Mesenchymal stem cell (in vitro differentiated cells and primary cell): ENCODE measurements around the gene SDC1.

Experiments used
- DNase-seq: peaks from one replicate; pipeline ENCODE4 v3.0.0-alpha.2; 2013
- H2AFZ ChIP-seq: one replicate; pipeline ENCODE4 v1.6.1; 2013; ENCODE audit warnings: low read depth, mild to moderate bottlenecking, control low read depth, inconsistent platforms, low read length, moderate library complexity
- H2AK5ac ChIP-seq: 2 replicates; pipeline ENCODE4 v1.6.1; 2013; ENCODE audit warnings: low read length, moderate library complexity, mild to moderate bottlenecking, inconsistent platforms; ENCODE audit not compliant: severe bottlenecking
- H2BK120ac ChIP-seq: one replicate; pipeline ENCODE4 v1.6.1; 2013; ENCODE audit warnings: low read depth, mild to moderate bottlenecking, inconsistent platforms, low read length, moderate library complexity
- H2BK12ac ChIP-seq, 2 experiments: one replicate each; pipeline ENCODE4 v1.6.1; 2013; ENCODE audit warnings: inconsistent platforms in 2 of 2, low read length in 2 of 2, mild to moderate bottlenecking in 2 of 2, moderate library complexity in 2 of 2, control low read depth in 1 of 2
- H2BK15ac ChIP-seq: one replicate; pipeline ENCODE4 v1.6.1; 2013; ENCODE audit warnings: mild to moderate bottlenecking, low read depth, inconsistent platforms; ENCODE audit not compliant: poor library complexity, severe bottlenecking
- H2BK5ac ChIP-seq: 2 replicates; pipeline ENCODE4 v1.6.1; 2013; ENCODE audit warnings: low read depth, mild to moderate bottlenecking, low read length, control low read depth, inconsistent platforms; ENCODE audit not compliant: poor library complexity, severe bottlenecking
- H3K14ac ChIP-seq, 2 experiments: one replicate each; pipeline ENCODE4 v1.6.1; 2013; ENCODE audit warnings: inconsistent platforms in 2 of 2, low read length in 2 of 2, control low read depth in 1 of 2, mild to moderate bottlenecking in 1 of 2, moderate library complexity in 1 of 2
- H3K18ac ChIP-seq, 2 experiments: one replicate each; pipeline ENCODE4 v1.6.1; 2013; ENCODE audit warnings: inconsistent platforms in 2 of 2, low read length in 2 of 2, control low read depth in 1 of 2, low read depth in 1 of 2, mild to moderate bottlenecking in 1 of 2
- H3K23ac ChIP-seq, 2 experiments: one replicate each; pipeline ENCODE4 v1.6.1; 2013; ENCODE audit warnings: inconsistent platforms in 2 of 2, low read length in 2 of 2, mild to moderate bottlenecking in 2 of 2, moderate library complexity in 2 of 2, control low read depth in 1 of 2
- H3K27ac ChIP-seq: 2 replicates; pipeline ENCODE4 v1.5.1; 2013; ENCODE audit warnings: mild to moderate bottlenecking, moderate library complexity, low read length, control low read depth, inconsistent platforms; ENCODE audit not compliant: poor library complexity, severe bottlenecking
- H3K27me3 ChIP-seq, 2 experiments: 2 replicates each; pipeline versions ENCODE4 v1.6.1 to v1.7.0; 2013; ENCODE audit warnings: low read length in 2 of 2, mild to moderate bottlenecking in 2 of 2, moderate library complexity in 2 of 2, control low read depth in 1 of 2, inconsistent platforms in 1 of 2; ENCODE audit not compliant: control insufficient read depth in 1 of 2, insufficient read depth in 1 of 2
- H3K36me3 ChIP-seq, 2 experiments: 2 replicates each; pipeline versions ENCODE4 v1.6.1 to v1.7.0; 2013; ENCODE audit warnings: low read length in 2 of 2, control low read depth in 1 of 2, inconsistent platforms in 1 of 2, low read depth in 1 of 2, mild to moderate bottlenecking in 1 of 2; ENCODE audit not compliant: insufficient read depth in 2 of 2, control insufficient read depth in 1 of 2
- H3K4ac ChIP-seq, 2 experiments: one replicate each; pipeline ENCODE4 v1.6.1; 2013; ENCODE audit warnings: inconsistent platforms in 2 of 2, low read length in 2 of 2, mild to moderate bottlenecking in 2 of 2, moderate library complexity in 2 of 2, control low read depth in 1 of 2, low read depth in 1 of 2
- H3K4me1 ChIP-seq: 2 replicates; pipeline ENCODE4 v1.6.1; 2013; ENCODE audit warnings: low read depth, low read length, control low read depth; ENCODE audit not compliant: control insufficient read depth, insufficient read depth
- H3K4me2 ChIP-seq: 2 replicates; pipeline ENCODE4 v1.6.1; 2013; ENCODE audit warnings: low read length, mild to moderate bottlenecking, inconsistent platforms; ENCODE audit not compliant: poor library complexity, severe bottlenecking
- H3K4me3 ChIP-seq, 2 experiments: 2 replicates each; pipeline versions ENCODE4 v1.5.1 to v1.7.0; 2013; ENCODE audit warnings: low read length in 2 of 2, mild to moderate bottlenecking in 2 of 2, control low read depth in 1 of 2, low read depth in 1 of 2; ENCODE audit not compliant: insufficient read depth in 1 of 2
- H3K79me1 ChIP-seq: replicated peaks from 2 replicates; pipeline ENCODE4 v1.6.1; 2013; ENCODE audit warnings: mild to moderate bottlenecking, control low read depth, low read length, inconsistent platforms; ENCODE audit not compliant: poor library complexity, severe bottlenecking
- H3K9ac ChIP-seq: 2 replicates; pipeline ENCODE4 v1.7.0; 2013; ENCODE audit warnings: mild to moderate bottlenecking, low read length, moderate library complexity
- H3K9me3 ChIP-seq: 2 replicates; pipeline ENCODE4 v1.7.0; 2013; ENCODE audit warnings: mild to moderate bottlenecking, low read length; ENCODE audit not compliant: control insufficient read depth
- H4K8ac ChIP-seq: one replicate; pipeline ENCODE4 v1.6.1; 2013; ENCODE audit warnings: inconsistent platforms, mild to moderate bottlenecking, low read length, moderate library complexity
- H4K91ac ChIP-seq: one replicate; pipeline ENCODE4 v1.6.1; 2013; ENCODE audit warnings: mild to moderate bottlenecking, low read length, inconsistent platforms
- WGBS: methylation state at CpG from one replicate; pipeline ENCODE4 v1.1.7; 2013; ENCODE audit warnings: mixed read lengths; 5-methylcytosine and 5-hydroxymethylcytosine counted together

SDC1 gene

GRCh38 chr2:20179755-20180594 lies 45.0 kb downstream of the SDC1 start:
- no peak for DNase-seq
- Histone ChIP-seq H3K9ac (no peak overlapping the region), H3K4me3 (no peak overlapping the region), H3K27me3 (no peaks in the 10 kb centered on the region), H3K4ac (no peak overlapping the region), H2BK5ac (no peak overlapping the region), H3K79me1 (peaks cover 3% of the 10 kb centered on the region), H3K9me3 (no peaks in the 10 kb centered on the region), H3K27ac (no peak overlapping the region), H3K23ac (no peak overlapping the region), H3K36me3 (no peaks in the 10 kb centered on the region), H4K8ac (no peak overlapping the region), H2AK5ac (peak overlapping the region; percentile 57), H3K14ac (no peak overlapping the region), H4K91ac (peak overlapping the region; percentile 15), H3K18ac (no peak overlapping the region), H3K4me1 (peaks cover 41% of the 10 kb centered on the region), H2BK15ac (no peak overlapping the region), H3K4me2 (peak overlapping the region; percentile 8), H2BK120ac (no peak overlapping the region), H2AFZ (no peak overlapping the region), H2BK12ac (no peak overlapping the region)
- WGBS, result 91% methylated on average over 25 of the region's 25 CpGs

GRCh38 chr2:20179466-20179754 lies 45.5 kb downstream of the SDC1 start:
- Histone ChIP-seq H3K36me3 (no peaks in the 10 kb centered on the region), H3K14ac (no peak overlapping the region), H3K4ac (no peak overlapping the region), H3K4me3 (no peak overlapping the region), H3K27ac (no peak overlapping the region), H3K23ac (no peak overlapping the region), H3K79me1 (peaks cover 3% of the 10 kb centered on the region), H2BK120ac (no peak overlapping the region), H3K18ac (no peak overlapping the region), H3K9ac (no peak overlapping the region), H2BK12ac (no peak overlapping the region), H2BK15ac (no peak overlapping the region), H2BK5ac (no peak overlapping the region), H3K4me1 (peaks cover 36% of the 10 kb centered on the region), H2AK5ac (peak overlapping the region; percentile 14), H3K9me3 (no peaks in the 10 kb centered on the region), H4K8ac (no peak overlapping the region), H2AFZ (no peak overlapping the region), H3K4me2 (peak overlapping the region; percentile 8), H4K91ac (no peak overlapping the region), H3K27me3 (no peaks in the 10 kb centered on the region)
- DNase-seq, result no peak
- 95% methylated on average over 3 of the region's 3 CpGs for WGBS

- H3K27me3 ChIP-seq, result no peaks in the 10 kb centered on the region
- H3K79me1 ChIP-seq, result peaks cover 3% of the 10 kb centered on the region
- 91% methylated on average over 10 of the region's 10 CpGs for WGBS
- no peak overlapping the region for H2BK15ac ChIP-seq
- H3K14ac ChIP-seq, result no peak overlapping the region
- H3K23ac ChIP-seq, result no peak overlapping the region
- peak overlapping the region; percentile 14 for H2AK5ac ChIP-seq
- no peak overlapping the region for H3K4me2 ChIP-seq
- H3K4me1 ChIP-seq, result peaks cover 30% of the 10 kb centered on the region
- H3K9me3 ChIP-seq, result no peaks in the 10 kb centered on the region
- no peak overlapping the region for H3K4me3 ChIP-seq
- no peak for DNase-seq
- H4K8ac ChIP-seq, result no peak overlapping the region
- H4K91ac ChIP-seq, result no peak overlapping the region
- H3K9ac ChIP-seq, result no peak overlapping the region
- no peak overlapping the region for H3K27ac ChIP-seq
- H2AFZ ChIP-seq, result no peak overlapping the region
- H3K36me3 ChIP-seq, result no peaks in the 10 kb centered on the region
- no peak overlapping the region for H2BK12ac ChIP-seq
- H2BK120ac ChIP-seq, result no peak overlapping the region
- no peak overlapping the region for H2BK5ac ChIP-seq
- H3K18ac ChIP-seq, result no peak overlapping the region
- no peak overlapping the region for H3K4ac ChIP-seq
Measured at GRCh38 chr2:20178666-20179465, 46.1 kb downstream of the SDC1 start.

DNA sequence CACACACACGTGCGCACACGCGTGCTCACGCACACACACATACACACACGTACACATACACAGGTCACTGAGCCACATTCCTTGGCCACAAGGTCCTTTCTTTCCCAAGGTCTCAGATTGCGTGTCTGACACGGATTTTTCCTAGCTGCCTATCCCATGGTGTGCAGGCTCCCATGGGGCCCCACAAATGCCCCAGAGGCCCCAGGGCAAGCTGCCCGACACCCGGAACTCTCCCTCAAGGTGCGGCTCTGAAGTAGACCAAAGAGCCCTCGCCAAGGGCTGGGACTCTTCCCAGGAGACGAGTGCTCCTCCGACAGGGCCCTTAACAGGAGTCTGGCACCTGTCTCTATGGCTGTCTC lies 46.7 kb downstream of the SDC1 start:
- Histone ChIP-seq H3K18ac (no peak overlapping the region), H3K79me1 (peaks cover 3% of the 10 kb centered on the region), H4K91ac (no peak overlapping the region), H3K4me1 (peaks cover 28% of the 10 kb centered on the region), H2BK120ac (no peak overlapping the region), H2BK5ac (no peak overlapping the region), H2AK5ac (no peak overlapping the region), H3K9me3 (no peaks in the 10 kb centered on the region), H3K36me3 (no peaks in the 10 kb centered on the region), H3K4ac (no peak overlapping the region), H3K14ac (no peak overlapping the region), H3K27ac (no peak overlapping the region), H2AFZ (no peak overlapping the region), H3K27me3 (no peaks in the 10 kb centered on the region), H2BK12ac (no peak overlapping the region), H3K4me2 (no peak overlapping the region), H3K9ac (no peak overlapping the region), H3K23ac (no peak overlapping the region), H3K4me3 (no peak overlapping the region), H2BK15ac (no peak overlapping the region), H4K8ac (no peak overlapping the region)
- WGBS, result 94% methylated on average over 14 of the region's 14 CpGs
- DNase-seq, result no peak
